GM13976 (cell line): ENCODE measurements around the gene C16orf46.

Experiments used
- DNase-seq: peaks from one replicate; pipeline ENCODE4 v3.0.0; 2012; ENCODE audit warnings: low spot score
- in situ Hi-C: fragments of 300-500 bp; cut with MboI; formaldehyde crosslinking; loops from one replicate; pipeline ENCODE4 v1.12.0; 2022; ENCODE audit warnings: low sequenced_read_pairs, mixed read lengths, inconsistent platforms; ENCODE audit not compliant: unreplicated experiment
- TF ChIP-seq, protein P1 (sequence below): IDR thresholded peaks from 2 replicates; pipeline ENCODE4 v1.5.1; 2012; ENCODE audit warnings: borderline replicate concordance, mild to moderate bottlenecking; ENCODE audit not compliant: insufficient read depth; ENCODE audit errors: extremely low read depth, missing control alignments, control extremely low read depth

C16orf46 gene

DNA sequence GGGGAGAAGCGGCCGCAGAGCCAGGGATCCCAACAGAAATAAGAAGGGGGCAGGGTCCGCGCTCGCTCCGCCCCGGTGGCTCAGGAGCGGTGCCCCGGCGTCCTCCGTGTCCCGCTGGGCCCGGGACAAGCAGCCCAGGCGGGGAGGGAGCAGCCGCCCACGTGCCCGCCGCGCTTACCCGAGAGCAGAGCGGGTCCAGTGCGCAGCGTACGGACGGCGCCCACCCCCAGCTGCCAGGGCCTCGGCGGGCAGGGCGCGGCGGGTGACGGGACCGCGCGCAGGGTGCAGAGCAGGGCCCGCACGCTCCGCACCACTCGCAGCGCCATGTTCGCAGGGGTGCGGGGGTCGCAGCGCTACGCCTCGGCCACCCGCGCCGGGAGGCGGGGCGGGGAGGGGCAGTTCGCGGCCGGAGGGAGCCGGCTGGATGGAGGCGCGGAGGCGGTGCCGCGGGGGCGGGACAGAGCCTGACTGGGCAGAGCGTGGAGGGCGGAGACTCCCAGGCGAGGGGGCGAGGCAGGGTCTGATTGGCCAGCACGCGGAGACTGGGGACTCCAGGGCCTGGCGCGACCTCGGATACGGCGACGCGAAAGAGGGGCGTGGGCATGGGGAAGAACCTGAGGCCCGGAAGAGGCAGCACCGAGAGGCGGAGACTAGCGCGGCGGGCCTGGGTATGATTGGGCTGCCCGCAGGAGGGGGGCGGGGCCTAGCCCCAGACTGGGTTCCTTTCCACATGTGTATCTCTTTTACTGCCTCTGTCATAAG is 19.1 kb upstream of the C16orf46 start, which contains the start of gene GCSH:
TSS of gene GCSH (minus strand) at position 443 of the 762 bp plus-strand sequence. CDS start at position 326, 117 bp downstream.
- TF ChIP-seq, protein P1, sequence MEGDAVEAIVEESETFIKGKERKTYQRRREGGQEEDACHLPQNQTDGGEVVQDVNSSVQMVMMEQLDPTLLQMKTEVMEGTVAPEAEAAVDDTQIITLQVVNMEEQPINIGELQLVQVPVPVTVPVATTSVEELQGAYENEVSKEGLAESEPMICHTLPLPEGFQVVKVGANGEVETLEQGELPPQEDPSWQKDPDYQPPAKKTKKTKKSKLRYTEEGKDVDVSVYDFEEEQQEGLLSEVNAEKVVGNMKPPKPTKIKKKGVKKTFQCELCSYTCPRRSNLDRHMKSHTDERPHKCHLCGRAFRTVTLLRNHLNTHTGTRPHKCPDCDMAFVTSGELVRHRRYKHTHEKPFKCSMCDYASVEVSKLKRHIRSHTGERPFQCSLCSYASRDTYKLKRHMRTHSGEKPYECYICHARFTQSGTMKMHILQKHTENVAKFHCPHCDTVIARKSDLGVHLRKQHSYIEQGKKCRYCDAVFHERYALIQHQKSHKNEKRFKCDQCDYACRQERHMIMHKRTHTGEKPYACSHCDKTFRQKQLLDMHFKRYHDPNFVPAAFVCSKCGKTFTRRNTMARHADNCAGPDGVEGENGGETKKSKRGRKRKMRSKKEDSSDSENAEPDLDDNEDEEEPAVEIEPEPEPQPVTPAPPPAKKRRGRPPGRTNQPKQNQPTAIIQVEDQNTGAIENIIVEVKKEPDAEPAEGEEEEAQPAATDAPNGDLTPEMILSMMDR = no peak
- peak; percentile 98 for DNase-seq
- in situ Hi-C loops = no loop called here

DNA sequence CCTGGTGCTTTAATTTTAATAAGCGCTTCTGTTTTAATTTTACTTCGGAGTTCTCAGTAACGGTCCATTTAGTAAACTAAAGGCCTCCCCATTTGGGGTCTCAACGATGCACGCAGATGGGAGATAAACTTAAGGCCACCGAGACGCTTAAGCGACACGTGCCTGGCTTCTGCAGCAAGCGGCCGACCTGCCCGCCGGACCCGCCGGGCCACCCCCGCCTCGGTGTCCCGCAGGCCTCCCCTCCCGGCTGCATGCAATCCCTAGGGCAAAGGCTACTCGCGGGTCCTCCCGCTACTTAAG is 18.6 kb upstream of the C16orf46 start:
- in situ Hi-C loops = no loop called here
- TF ChIP-seq, protein P1 = no peak
- DNase-seq = no peak

DNA sequence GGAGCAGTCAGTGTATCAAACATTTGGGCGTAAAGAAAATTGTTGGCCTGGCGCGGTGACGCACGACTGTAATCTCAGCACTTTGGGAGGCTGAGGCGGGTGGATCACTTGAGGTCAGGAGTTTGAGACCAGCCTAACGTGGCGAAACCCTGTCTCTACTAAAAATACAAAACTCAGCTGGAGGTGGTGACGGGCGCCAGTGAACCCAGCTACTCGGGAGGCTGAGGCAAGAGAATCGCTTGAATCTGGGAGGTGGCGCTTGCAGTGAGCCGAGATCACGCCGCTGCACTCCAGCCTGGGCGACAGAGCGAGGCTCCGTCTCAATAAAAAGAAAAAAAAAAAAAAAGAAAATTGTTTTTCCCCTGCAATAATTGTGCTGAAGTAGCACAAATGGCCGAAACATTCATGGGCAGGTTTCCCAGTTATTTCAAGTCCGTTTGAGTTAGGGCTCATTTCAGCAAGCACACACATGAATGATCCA is 17.8 kb upstream of the C16orf46 start:
- TF ChIP-seq, protein P1 = no peak
- in situ Hi-C loops = no loop called here
- no peak for DNase-seq

DNA sequence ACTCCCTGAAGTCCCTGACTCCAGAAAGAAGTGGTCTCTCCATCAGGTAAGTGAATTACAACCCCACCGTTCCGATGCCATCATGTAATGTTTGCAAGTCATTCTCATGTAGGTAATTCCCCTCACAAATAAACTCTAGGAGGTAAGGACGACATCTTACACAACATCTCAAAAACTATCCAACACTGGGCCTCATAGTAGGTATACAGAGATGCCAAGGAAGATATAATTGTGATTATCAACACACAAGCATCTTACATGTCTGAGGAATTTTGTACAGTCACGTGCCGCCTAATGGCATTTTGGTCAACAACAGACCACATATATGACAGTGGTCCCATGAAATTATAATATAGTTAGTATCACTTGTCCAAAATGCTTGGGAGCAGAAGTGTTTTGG is 11.8 kb upstream of the C16orf46 start:
- in situ Hi-C loops = no loop called here
- no peak for DNase-seq
- TF ChIP-seq, protein P1 = no peak

DNA sequence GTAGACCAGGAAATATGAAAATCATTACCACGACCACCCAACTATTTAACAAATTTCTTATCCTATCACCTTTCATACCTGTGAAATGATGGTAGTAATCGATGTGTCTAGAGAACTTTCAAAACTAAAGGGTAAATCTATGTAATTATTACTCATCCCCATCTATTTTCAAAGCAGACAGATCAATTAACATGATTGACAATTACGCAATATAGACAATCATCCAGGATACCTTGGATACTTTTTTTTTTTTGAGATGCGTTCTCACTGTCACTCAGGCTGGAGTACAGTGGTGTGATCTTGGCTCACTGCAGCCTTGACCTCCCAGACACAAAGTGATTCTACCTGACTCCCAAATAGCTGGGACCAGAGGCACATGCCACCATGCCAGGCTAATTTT is 4.0 kb upstream of the C16orf46 start:
- DNase-seq = no peak
- in situ Hi-C loops = no loop called here
- TF ChIP-seq, protein P1 = no peak

DNA sequence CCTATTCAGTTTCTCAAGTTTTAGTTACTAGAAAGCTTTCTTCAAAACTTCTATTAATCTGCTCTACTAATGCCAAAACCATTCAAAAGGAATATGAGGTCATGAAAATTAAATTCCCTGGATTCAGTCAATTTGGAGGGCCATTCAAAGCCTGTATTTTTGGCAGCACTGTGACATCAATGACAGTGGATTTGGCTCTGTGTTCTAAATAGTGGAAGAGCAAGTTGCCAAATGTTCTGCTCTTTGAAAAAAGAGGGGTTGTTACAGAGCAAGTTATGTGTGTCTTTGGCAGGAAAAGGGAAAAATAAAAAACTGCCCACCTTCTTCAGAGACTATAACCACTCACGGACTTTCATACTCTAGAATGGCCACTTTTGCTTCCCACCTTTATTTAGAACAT is 3.2 kb upstream of the C16orf46 start:
- in situ Hi-C loops = no loop called here
- no peak for DNase-seq
- TF ChIP-seq, protein P1 = no peak

DNA sequence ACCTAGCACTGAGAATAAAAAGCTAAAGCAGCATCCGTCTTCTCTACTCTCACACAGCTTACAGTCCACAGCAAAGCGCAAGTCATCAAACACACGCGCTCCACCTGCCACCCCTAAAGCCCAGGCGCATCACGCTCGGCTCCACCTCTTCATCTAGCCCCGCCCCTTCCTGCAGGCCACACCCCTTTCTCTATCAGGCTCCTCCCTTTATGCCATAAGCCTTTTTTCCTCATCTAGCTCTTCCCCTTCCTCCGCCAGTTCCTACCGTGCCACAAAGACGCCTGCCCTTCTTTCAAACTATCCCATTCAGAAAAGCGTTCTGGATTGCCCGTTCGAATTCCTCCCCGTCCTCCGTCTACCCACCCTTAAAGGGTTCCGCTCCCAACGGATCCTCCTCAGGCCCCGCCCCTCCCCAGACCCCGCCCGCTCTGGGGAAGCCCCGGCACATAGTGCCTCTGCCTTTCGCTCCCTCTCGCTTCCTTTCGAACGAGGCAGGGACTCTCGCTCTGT is 417 bp downstream of the C16orf46 start:
- in situ Hi-C loops = no loop called here
- peak; percentile 87 for DNase-seq
- TF ChIP-seq, protein P1 = no peak
